IPS-18c (cell line): ENCODE data around the gene ACSM2B.
"Not testable (repeated sequence)": the region's sequence is repeated elsewhere in the genome, so short reads cannot be mapped to it uniquely, and the experiment has no call there.

ENCODE experiments used
- H3K4me3 ChIP-seq: 2 replicates; pipeline ENCODE4 v1.7.0; 2013; ENCODE audit warnings: low read depth, mild to moderate bottlenecking, low read length, moderate library complexity; ENCODE audit not compliant: insufficient read depth
- H3K9me3 ChIP-seq: one replicate; pipeline ENCODE4 v1.6.1; 2013; ENCODE audit warnings: mild to moderate bottlenecking, low read length, moderate library complexity; ENCODE audit not compliant: control insufficient read depth, insufficient read depth

The ACSM2B gene

GRCh38 chr16:20554689-20555088, 21.5 kb downstream of the ACSM2B start:
- H3K9me3 ChIP-seq, H3K4me3 ChIP-seq: not testable (repeated sequence)

GRCh38 chr16:20553493-20553892, 22.7 kb downstream of the ACSM2B start:
- not testable (repeated sequence) for H3K9me3 ChIP-seq, H3K4me3 ChIP-seq

- not testable (repeated sequence) for H3K4me3 ChIP-seq, H3K9me3 ChIP-seq
These were observed 29.2 kb downstream of the ACSM2B start for GRCh38 chr16:20546951-20547350.

GRCh38 chr16:20546278-20546853, 29.8 kb downstream of the ACSM2B start:
- H3K4me3 ChIP-seq, H3K9me3 ChIP-seq: not testable (repeated sequence)

GRCh38 chr16:20540603-20541316, 35.4 kb downstream of the ACSM2B start:
- H3K4me3 ChIP-seq, H3K9me3 ChIP-seq: not testable (repeated sequence)

- Histone ChIP-seq H3K4me3 (no peak overlapping the region), H3K9me3 (no peaks in the 10 kb centered on the region)
These were observed 37.5 kb downstream of the ACSM2B start for GRCh38 chr16:20538687-20539086.

- Histone ChIP-seq H3K9me3 (no peaks in the 10 kb centered on the region), H3K4me3 (no peak overlapping the region)
These were observed 38.0 kb downstream of the ACSM2B start for GRCh38 chr16:20538181-20538580.

GRCh38 chr16:20536669-20537068, 39.5 kb downstream of the ACSM2B start:
- not testable (repeated sequence) for H3K4me3 ChIP-seq, H3K9me3 ChIP-seq

GRCh38 chr16:20532284-20532792, 43.8 kb downstream of the ACSM2B start:
- H3K4me3 ChIP-seq, H3K9me3 ChIP-seq: not testable (repeated sequence)

- H3K4me3 ChIP-seq, H3K9me3 ChIP-seq: not testable (repeated sequence)
These were observed 44.4 kb downstream of the ACSM2B start for GRCh38 chr16:20531795-20532194.

- no peaks in the 10 kb centered on the region for H3K9me3 ChIP-seq
- H3K4me3 ChIP-seq = no peak overlapping the region
These were observed 56.1 kb downstream of the ACSM2B start for GRCh38 chr16:20520103-20520502.

GRCh38 chr16:20519231-20519630, 56.9 kb downstream of the ACSM2B start:
- peaks cover 3% of the 10 kb centered on the region for H3K9me3 ChIP-seq
- no peak overlapping the region for H3K4me3 ChIP-seq

- no peak overlapping the region for H3K4me3 ChIP-seq
These were observed 59.0 kb downstream of the ACSM2B start for GRCh38 chr16:20517149-20517548.

GRCh38 chr16:20515688-20516090, 60.5 kb downstream of the ACSM2B start:
- Histone ChIP-seq H3K9me3 (peaks cover 3% of the 10 kb centered on the region), H3K4me3 (no peak overlapping the region)

More at GRCh38 chr16:20517149-20517548, 59.0 kb downstream of the ACSM2B start:
- H3K9me3 ChIP-seq = peaks cover 3% of the 10 kb centered on the region

GRCh38 chr16:20510323-20510722, 65.8 kb downstream of the ACSM2B start:
- Histone ChIP-seq H3K4me3 (no peak overlapping the region), H3K9me3 (peaks cover 10% of the 10 kb centered on the region)

GRCh38 chr16:20507280-20507679, 68.9 kb downstream of the ACSM2B start:
- Histone ChIP-seq H3K9me3 (peaks cover 10% of the 10 kb centered on the region), H3K4me3 (no peak overlapping the region)

- H3K9me3 ChIP-seq = peaks cover 10% of the 10 kb centered on the region
- H3K4me3 ChIP-seq = no peak overlapping the region
These were observed 71.7 kb downstream of the ACSM2B start for GRCh38 chr16:20504418-20504817.

GRCh38 chr16:20491448-20491847, 84.7 kb downstream of the ACSM2B start:
- H3K9me3 ChIP-seq, H3K4me3 ChIP-seq: not testable (repeated sequence)

GRCh38 chr16:20490994-20491393, 85.2 kb downstream of the ACSM2B start:
- not testable (repeated sequence) for H3K4me3 ChIP-seq, H3K9me3 ChIP-seq
